HepG2 (cell line): ENCODE results near the gene VIT. TPM values are rescaled to one million over a fixed set of nuclear protein-coding genes. Genes with fewer than 3 reads are reported as not detected.

Source experiments
- ATAC-seq: fragments of 200-7000 bp; cut with Tn5 transposase; 3 replicates; pipeline ENCODE4 v1.9.1; 2020; ENCODE audit warnings: mild to moderate bottlenecking, moderate library complexity
- BruUV-seq: library from RNA; stranded (reverse); fragments of 400-500 nt; replicated peaks from 2 replicates; lab custom pipeline; 2021; lab: Mats Ljungman, UMichigan
- CTCF ChIA-PET: fragments of 300-600 bp; formaldehyde crosslinking; extraction: SDS; loops from one replicate; lab custom pipeline; 2021; ENCODE audit warnings: low total read pairs, inconsistent platforms, low intra/inter-chr PET ratio; lab: Yijun Ruan, JAX
- POLR2A ChIA-PET: fragments of 350-600 bp; sonication (Branson Sonifier 250); formaldehyde crosslinking; loops from one replicate; lab custom pipeline; 2020; ENCODE audit warnings: antibody characterized with exemption, inconsistent platforms; lab: Yijun Ruan, JAX
- DNase-seq: peaks from one replicate; pipeline ENCODE4 v3.0.0-alpha.2; 2015; ENCODE audit warnings: low spot score
- FAIRE-seq: peaks from 3 replicates; lab custom pipeline; 2011; peaks lifted over from hg19 to GRCh38; lab: Jason Lieb, UNC
- H2AFZ ChIP-seq: one replicate; pipeline ENCODE4 v1.6.1; 2011; ENCODE audit warnings: low read length, inconsistent platforms
- H3K27ac ChIP-seq: fragments of 300-600 bp; 3 replicates; pipeline ENCODE4 v1.8.0; 2011; ENCODE audit warnings: mixed run types, mild to moderate bottlenecking, mixed read lengths, low read length, inconsistent platforms; ENCODE audit not compliant: insufficient read depth; ENCODE audit errors: extremely low read length
- H3K27me3 ChIP-seq, 2 experiments: fragments of 200-600 bp in 1 of 2; 2 replicates in 1 of 2; 3 replicates in 1 of 2; pipeline versions ENCODE4 v1.6.0 to v1.8.0; 2011; ENCODE audit warnings: low read length in 2 of 2, mild to moderate bottlenecking in 2 of 2, moderate library complexity in 2 of 2, inconsistent platforms in 1 of 2; ENCODE audit not compliant: insufficient read depth in 2 of 2, control insufficient read depth in 1 of 2
- H3K36me3 ChIP-seq, 2 experiments: fragments of 200-600 bp in 1 of 2; replicated peaks in 1 of 2; 2 replicates in 1 of 2; 3 replicates in 1 of 2; pipeline versions ENCODE4 v1.5.1 to v1.8.0; 2011; ENCODE audit warnings: low read length in 2 of 2, inconsistent platforms in 1 of 2; ENCODE audit not compliant: insufficient read depth in 2 of 2, control insufficient read depth in 1 of 2
- H3K4me1 ChIP-seq: 2 replicates; pipeline ENCODE4 v1.5.1; 2012; ENCODE audit warnings: low read length, inconsistent platforms; ENCODE audit not compliant: insufficient read depth
- H3K4me2 ChIP-seq: 2 replicates; pipeline ENCODE4 v1.6.0; 2011; ENCODE audit warnings: low read depth, low read length, inconsistent platforms
- H3K4me3 ChIP-seq, 3 experiments: fragments of 200-600 bp in 1 of 3; sonication (generic), shearing (Covaris generic) in 1 of 3; replicated peaks in 1 of 3; 2 replicates each; pipeline ENCODE4 v1.5.1; 2011 to 2016; ENCODE audit warnings: low read length in 3 of 3, inconsistent platforms in 2 of 3, low read depth in 2 of 3, mild to moderate bottlenecking in 2 of 3, control low read depth in 1 of 3, mixed read lengths in 1 of 3; ENCODE audit not compliant: insufficient read depth in 1 of 3
- H3K79me2 ChIP-seq: one replicate; pipeline ENCODE4 v1.6.1; 2011; ENCODE audit warnings: low read length, inconsistent platforms; ENCODE audit not compliant: insufficient read depth
- H3K9ac ChIP-seq: 2 replicates; pipeline ENCODE4 v1.6.0; 2011; ENCODE audit warnings: mild to moderate bottlenecking, low read depth, low read length, inconsistent platforms; ENCODE audit not compliant: insufficient read depth
- H3K9me3 ChIP-seq: 2 replicates; pipeline ENCODE4 v1.5.1; 2012; ENCODE audit warnings: mild to moderate bottlenecking, low read length
- H4K20me1 ChIP-seq: 2 replicates; pipeline ENCODE4 v1.6.0; 2011; ENCODE audit warnings: inconsistent platforms, mild to moderate bottlenecking, low read length, moderate library complexity; ENCODE audit not compliant: insufficient read depth
- BHLHE40 ChIP-seq: IDR thresholded peaks from 2 replicates; pipeline ENCODE4 v1.6.1; 2011; ENCODE audit warnings: low read length, improper control_type of control experiment
- GABPA ChIP-seq, 2 experiments: IDR thresholded peaks; 2 replicates each; pipeline ENCODE4 v1.6.1; 2011 to 2016; ENCODE audit warnings: low read depth in 2 of 2, low read length in 1 of 2, missing biosample characterization in 1 of 2, missing genetic modification characterization in 1 of 2
- HDAC6 ChIP-seq: fragments of 200-600 bp; sonication (generic); IDR thresholded peaks from 2 replicates; pipeline ENCODE4 v1.7.0; 2017; ENCODE audit warnings: mild to moderate bottlenecking, antibody characterized with exemption, low read length, low read depth
- HNF1B ChIP-seq: sonication (generic); formaldehyde crosslinking; IDR thresholded peaks from 2 replicates; pipeline ENCODE4 v1.5.1; 2020; ENCODE audit warnings: mild to moderate bottlenecking, moderate library complexity, missing genetic modification reagents
- MED13 ChIP-seq: sonication (generic); formaldehyde crosslinking; IDR thresholded peaks from 2 replicates; pipeline ENCODE4 v1.5.0; 2020; ENCODE audit warnings: missing genetic modification reagents
- NFE2 ChIP-seq: sonication (generic); formaldehyde crosslinking; IDR thresholded peaks from 2 replicates; pipeline ENCODE4 v1.4.0; 2020; ENCODE audit warnings: missing genetic modification reagents
- NR2C2 ChIP-seq: sonication (generic); formaldehyde crosslinking; IDR thresholded peaks from 2 replicates; pipeline ENCODE4 v1.4.0; 2020; ENCODE audit warnings: missing genetic modification reagents, mild to moderate bottlenecking, moderate library complexity, borderline replicate concordance
- ZHX2 ChIP-seq, 2 experiments: sonication (generic) in 1 of 2; formaldehyde crosslinking in 1 of 2; IDR thresholded peaks; 2 replicates each; pipeline versions ENCODE4 v1.6.1 to v1.9.0; 2014 to 2022; ENCODE audit warnings: antibody characterized with exemption in 1 of 2, borderline replicate concordance in 1 of 2, inconsistent platforms in 1 of 2, low read depth in 1 of 2, missing genetic modification reagents in 1 of 2
- ZMAT5 ChIP-seq: sonication (generic); formaldehyde crosslinking; IDR thresholded peaks from 2 replicates; pipeline ENCODE4 v1.5.0; 2020; ENCODE audit warnings: mild to moderate bottlenecking, low read depth, missing genetic modification reagents, borderline replicate concordance
- ZNF331 ChIP-seq: sonication (generic); formaldehyde crosslinking; IDR thresholded peaks from 2 replicates; pipeline ENCODE4 v1.4.0; 2020; ENCODE audit warnings: missing genetic modification reagents
- WGBS: methylation state at CpG from one replicate; pipeline ENCODE4 v1.1.6; 2017; ENCODE audit warnings: low lambda C conversion rate; 5-methylcytosine and 5-hydroxymethylcytosine counted together
- in situ Hi-C: cut with HindIII; loops from 2 replicates; pipeline ENCODE4 v1.10.0; 2017; ENCODE audit warnings: low pct_unique_long_range_greater_than_20kb; ENCODE audit not compliant: extremely low pct_ligation_motif_present
- intact Hi-C: fragments of 100-400 bp; cut with micrococcal nuclease; formaldehyde crosslinking; loops from one replicate; pipeline ENCODE4 v1.10.0; 2022; ENCODE audit not compliant: unreplicated experiment
- polyA plus RNA-seq, 8 experiments: library from polyadenylated mRNA; depleted of rRNA in 3 of 8; stranded (reverse) in 7 of 8; unstranded in 1 of 8; fragments of >200 nt; fragmentation: Illumina TruSeq in 4 of 8; extraction: Trizol in 4 of 8; gene quantifications; 2 replicates each; pipeline versions ENCODE4 v1.2.1 to v1.2.3, GENCODE V29; 2011 to 2016; ENCODE audit warnings: low read depth in 4 of 8, missing spikeins in 1 of 8, mixed read lengths in 1 of 8; ENCODE audit not compliant: insufficient read depth in 1 of 8
- total RNA-seq, 5 experiments: library from RNA; depleted of rRNA; stranded (reverse); fragments of >200 nt; fragmentation: Illumina TruSeq; extraction: Trizol; gene quantifications; 2 replicates each; pipeline ENCODE4 v1.2.3, GENCODE V29; 2016; ENCODE audit warnings: low read depth in 1 of 5

The VIT gene
- total and polyA plus RNA-seq, 2 of the 13 experiments (the other 11 are each of a cell fraction or from before 2014, with no cell fraction given): not detected

GRCh38 chr2:36834203-36834602 is 137.7 kb downstream of the VIT start:
- no peaks in the 10 kb centered on the region for H3K36me3 ChIP-seq
- ATAC-seq: no peak
- H3K9ac ChIP-seq: no peak overlapping the region
- no TSS peak for BruUV-seq
- in situ Hi-C loops (no loop called here), intact Hi-C loops (no loop called here)
- no peak overlapping the region for H3K4me2 ChIP-seq
- no peaks in the 10 kb centered on the region; a peak in 1 of 5 replicates for H3K27me3 ChIP-seq
- no peak for DNase-seq
- no peak overlapping the region for H2AFZ ChIP-seq
- H3K9me3 ChIP-seq: no peaks in the 10 kb centered on the region
- FAIRE-seq: no peak
- H3K27ac ChIP-seq: no peak overlapping the region
- ChIA-PET POLR2A (no interaction called here), CTCF (no interaction called here)
- no peaks in the 10 kb centered on the region for H3K4me1 ChIP-seq
- no peak overlapping the region for H3K4me3 ChIP-seq
- no peaks in the 10 kb centered on the region for H4K20me1 ChIP-seq
- 1% methylated on average over 2 of the region's 2 CpGs for WGBS
- H3K79me2 ChIP-seq: no peaks in the 10 kb centered on the region
- TF ChIP-seq GABPA (IDR thresholded peaks at IDR 0.05; ENCODE audit: low read depth, low read length): no peak
- TF ChIP-seq GABPA (CRISPR knock-in tag; IDR thresholded peaks at IDR 0.05; ENCODE audit: low read depth): no peak
- TF ChIP-seq ZHX2 (IDR thresholded peaks at IDR 0.05; ENCODE audit: low read depth): no peak
- no peak for TF ChIP-seq ZHX2 (CRISPR knock-in tag; IDR thresholded peaks at IDR 0.05; ENCODE audit: borderline replicate concordance)
- no peak for TF ChIP-seq HNF1B (CRISPR knock-in tag)
- no peak for TF ChIP-seq ZNF331 (CRISPR knock-in tag)
- no peak for TF ChIP-seq ZMAT5
- no peak for TF ChIP-seq NR2C2 (CRISPR knock-in tag)
- no peak for TF ChIP-seq BHLHE40
- TF ChIP-seq MED13 (CRISPR knock-in tag): no peak
- TF ChIP-seq NFE2: no peak
- no peak for TF ChIP-seq HDAC6
